HG03469 (cell line): ENCODE data around the gene RPS3.

ENCODE experiments used
- ATAC-seq: cut with Tn5 transposase; IDR thresholded peaks from one replicate; pipeline ENCODE4 v1.9.1; 2021; ENCODE audit warnings: mild to moderate bottlenecking, moderate library complexity, moderate number of reproducible peaks; ENCODE audit not compliant: unreplicated experiment

RPS3 gene

GRCh38 chr11:75453916-75454655 is 54.8 kb downstream of the RPS3 start:
- no peak for ATAC-seq

DNA sequence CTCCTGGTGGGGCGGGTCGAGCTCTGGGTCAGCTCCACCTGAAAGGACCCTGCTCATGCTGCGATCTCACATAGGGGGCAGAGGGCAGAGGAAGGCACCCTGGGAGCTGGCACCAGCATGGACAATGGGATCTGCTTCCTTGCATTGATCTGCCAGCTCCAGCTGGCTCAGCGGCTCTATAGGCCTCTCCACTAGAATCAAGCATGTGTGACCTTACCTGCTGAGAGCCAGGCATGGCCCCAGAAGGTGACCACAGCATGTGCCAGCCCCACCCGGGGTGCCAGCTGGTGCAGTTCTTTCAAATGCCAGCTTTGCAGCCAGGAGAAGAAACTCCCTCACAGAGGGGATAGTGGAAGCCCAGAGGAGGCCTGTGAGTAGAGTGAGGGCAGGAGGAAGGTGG is 55.7 kb downstream of the RPS3 start:
- ATAC-seq = no peak
